Endometrial microvascular endothelial cells (primary cell): ENCODE measurements around the gene AJM1. TPM values are rescaled to one million over a fixed set of nuclear protein-coding genes. Genes with fewer than 3 reads are reported as not detected.
"Not testable (repeated sequence)": the region's sequence is repeated elsewhere in the genome, so short reads cannot be mapped to it uniquely, and the experiment has no call there.

Experiments used
- in situ Hi-C: cut with HindIII; loops from 2 replicates; pipeline ENCODE4 v1.10.0; 2017; ENCODE audit warnings: low sequenced_read_pairs, low pct_unique_long_range_greater_than_20kb; ENCODE audit errors: inconsistent ontology term
- total RNA-seq: library from RNA; depleted of rRNA; stranded (reverse); fragments of >200 nt; gene quantifications from one replicate; pipeline ENCODE4 v1.2.3, GENCODE V29; 2015; ENCODE audit errors: inconsistent ontology term

AJM1 gene
- total RNA-seq, 1 donor from 2014 or later, result 0.46 TPM

DNA sequence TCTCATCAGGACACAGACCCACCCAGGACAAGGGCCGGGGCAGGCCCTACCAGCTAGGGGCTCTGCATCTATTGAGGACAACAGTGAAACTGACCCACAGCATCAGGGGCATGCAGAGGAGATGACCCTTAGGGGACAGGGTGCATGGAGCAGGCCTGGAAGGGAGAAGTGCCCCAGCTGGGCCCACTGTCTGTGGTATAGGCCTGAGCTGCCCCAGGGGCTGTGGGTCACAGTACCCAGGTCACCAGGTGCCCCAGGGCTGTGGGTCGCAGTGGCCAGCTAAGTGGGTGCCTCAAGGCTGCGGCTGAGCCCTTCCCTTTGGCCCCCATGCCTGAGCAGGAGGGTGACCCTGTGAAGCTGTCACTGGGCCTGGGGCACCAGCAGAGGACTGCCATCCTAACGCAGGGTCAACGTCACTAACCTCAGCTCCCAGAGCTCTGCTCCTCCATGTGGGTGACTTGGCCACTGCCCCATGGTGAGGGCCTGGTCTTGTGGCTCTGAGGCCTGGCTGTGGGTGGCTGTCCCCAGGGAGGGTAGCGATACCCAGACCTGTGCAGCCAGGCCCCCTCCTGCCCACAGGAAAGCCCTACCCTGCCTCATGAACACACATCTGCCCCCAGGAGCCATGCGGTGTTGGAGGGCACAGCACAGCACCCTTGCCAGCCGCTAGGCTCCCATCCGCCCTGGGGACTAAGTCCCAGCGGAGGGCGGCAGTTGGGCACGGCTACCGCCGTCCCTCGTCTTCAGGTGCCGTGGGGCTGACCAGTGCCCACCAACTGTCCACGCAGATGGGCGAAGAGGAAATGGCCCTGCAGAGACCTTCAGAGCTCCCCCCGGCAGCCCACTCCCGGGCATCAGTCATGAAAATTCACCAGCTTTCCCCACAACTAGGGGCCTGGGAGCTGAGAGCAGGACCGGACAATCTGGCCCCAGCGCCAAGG lies 18.9 kb downstream of the AJM1 start:
- in situ Hi-C loops, result no loop called here

DNA sequence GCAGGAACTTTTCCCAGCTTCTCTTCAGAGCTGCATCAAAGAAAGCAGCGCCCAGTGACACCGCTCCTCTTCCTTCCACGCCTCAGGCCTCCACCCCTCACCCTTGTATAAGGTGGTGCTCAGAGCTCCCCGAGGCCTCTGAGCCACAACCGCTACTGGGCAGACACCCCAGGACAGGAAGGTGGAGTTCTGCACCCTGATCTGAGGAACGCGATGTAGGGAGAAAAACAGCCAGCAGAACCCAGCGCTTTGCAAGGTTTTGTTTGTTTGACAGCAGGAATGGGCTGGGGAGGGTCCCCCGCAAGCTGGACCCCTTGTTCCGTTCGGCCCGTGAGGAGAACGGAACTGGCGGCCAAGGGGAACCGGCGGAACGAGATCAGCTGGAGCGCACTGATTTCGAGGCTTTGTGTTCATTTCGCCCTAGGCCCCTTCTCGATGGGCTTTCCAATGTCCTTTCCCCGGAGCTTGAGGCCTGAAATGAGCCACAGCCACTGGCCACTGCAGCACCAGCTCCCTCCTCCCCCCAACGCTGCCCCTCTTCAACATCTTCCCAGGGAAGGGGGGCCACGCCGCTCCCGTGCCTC lies 19.7 kb downstream of the AJM1 start:
- in situ Hi-C loops, result no loop called here

DNA sequence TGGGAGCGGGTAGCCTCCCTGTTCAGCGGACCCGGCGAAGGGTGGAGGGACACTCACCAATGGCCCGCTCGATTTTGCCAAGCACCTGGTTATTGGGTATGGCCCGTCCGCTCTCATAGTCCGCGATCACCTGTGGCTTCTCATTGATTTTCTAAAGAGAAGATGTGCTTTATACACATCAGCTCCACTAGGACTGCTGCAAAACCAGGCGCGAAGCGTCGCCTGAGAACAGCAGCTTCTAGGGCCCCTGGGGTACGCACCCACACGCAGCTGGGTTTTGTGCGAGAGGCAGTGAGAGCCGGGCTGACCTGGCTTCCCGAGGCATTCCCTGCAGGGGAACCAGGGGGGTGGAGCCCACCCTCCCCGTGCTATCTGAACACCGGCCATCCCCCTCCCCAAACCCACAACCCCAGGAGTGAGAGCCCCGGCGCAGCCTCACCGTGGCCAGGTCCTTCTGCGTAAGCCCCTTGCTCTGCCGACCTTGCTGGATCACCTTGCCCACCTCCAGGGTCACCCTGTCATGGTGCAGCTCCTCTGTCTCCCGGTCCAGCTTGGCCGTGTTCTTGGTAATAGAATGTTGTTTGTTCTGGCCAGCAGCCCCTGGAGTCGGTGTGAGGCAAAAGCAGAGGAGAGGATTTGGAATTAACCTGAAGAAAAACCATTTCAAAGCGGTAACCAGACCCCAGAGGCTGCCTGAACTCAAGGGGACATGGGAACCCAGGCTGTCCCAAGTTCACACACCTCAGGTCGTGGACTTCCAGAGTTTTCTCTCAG lies 20.8 kb downstream of the AJM1 start:
- in situ Hi-C loops, result no loop called here

DNA sequence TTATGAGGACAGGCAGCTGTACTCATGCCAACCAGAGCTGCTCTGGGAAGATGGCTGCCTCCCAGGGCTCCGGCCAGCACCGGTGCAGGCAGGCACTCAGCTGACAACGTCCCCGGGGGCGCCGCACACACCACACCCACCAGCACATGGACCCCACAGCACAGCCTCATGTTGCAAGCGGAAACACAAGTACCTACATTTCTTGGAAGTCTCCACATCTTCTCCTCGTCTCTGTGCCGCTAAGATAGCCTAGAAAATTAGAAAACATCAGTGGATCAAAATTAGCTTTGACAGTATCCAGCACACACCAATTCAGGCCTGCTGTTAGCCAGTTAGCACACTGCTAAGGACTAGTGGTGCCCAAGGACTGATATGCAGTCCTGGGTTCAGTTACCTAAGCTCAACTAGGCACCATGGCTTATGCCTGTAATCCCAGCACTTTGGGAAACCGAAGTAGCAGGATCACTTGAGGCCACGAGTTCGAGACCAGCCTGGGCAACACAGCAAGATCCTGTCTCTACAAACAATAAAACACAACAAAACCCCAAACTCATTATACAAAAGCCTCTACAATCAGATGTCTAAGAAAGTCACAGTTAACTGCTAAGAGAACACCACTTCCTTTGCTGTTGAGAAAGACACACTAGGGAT lies 21.5 kb downstream of the AJM1 start:
- in situ Hi-C loops, result no loop called here

DNA sequence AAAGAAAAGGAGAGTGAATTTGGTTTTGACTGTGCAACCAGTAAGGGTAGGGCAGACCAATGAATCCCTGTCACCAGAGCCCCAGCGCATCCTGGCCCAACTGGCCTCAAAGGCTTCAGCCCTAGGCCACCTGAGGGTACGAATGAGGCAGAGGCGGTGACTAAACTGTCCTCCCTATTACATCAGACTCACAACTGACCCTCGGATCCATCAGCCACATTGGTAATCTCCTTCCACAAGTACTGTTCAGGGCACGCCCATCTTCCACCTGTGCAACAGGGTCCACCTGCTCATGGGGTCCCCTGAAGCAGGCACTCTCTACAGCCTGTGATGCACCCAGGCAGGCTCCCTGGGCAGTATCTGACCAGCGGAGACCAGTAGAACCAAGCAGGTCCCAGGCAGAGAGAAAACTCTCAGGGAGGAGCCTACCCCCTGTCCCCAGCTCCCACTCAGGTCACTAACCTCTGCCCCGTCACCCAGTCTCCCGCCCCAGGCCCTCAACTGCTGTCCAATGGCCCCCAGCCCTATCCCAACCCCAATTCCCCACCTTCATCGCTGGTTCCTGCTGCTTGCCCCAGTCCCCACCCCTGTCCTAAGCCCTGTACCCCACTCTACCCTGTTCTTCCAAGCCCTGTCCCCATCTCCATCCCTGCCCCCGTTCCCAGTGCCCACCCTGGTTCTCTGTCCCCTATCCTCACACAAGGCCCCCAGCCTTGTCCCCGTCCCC lies 22.9 kb downstream of the AJM1 start:
- in situ Hi-C loops, result no loop called here

DNA sequence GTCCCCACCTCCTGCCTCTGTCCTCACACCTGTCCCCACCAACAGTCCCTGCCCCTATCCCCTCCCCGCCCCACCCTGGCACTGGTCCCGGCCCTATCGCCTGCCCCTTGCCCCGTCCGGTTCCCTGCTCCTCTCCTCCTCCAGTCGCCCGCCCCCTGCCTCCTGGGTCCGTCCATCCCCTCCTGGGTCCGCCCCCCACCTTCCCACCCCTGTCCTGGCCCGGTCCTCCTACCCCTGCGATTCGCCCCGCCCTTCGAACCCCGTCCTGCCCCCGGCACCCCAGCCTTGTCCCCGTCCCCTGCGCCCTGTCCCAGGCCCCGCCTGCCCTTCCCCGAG lies 23.5 kb downstream of the AJM1 start:
- in situ Hi-C loops, result no loop called here

DNA sequence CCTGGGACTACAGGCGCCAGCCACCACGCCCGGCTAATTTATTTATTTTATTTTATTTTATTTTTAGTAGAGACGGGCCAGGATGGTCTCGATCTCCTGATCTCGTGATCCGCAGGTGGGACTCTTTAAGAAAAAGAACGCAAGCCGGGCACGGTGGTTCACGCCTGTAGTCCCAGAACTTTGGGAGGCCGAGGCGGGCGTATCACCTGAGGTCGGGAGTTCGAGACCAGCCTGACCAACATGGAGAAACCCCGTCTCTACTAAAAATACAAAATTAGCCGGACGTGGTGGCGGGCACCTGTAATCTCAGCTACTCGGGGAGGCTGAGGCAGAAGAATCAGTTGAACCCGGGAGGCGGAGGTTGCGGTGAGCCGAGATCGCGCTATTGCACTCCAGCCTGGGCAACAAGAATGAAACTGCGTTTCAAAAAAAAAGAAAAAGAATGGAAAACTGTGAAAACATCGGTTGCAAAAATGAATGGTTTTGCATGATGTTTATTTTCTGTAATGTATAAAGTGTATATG lies 24.7 kb downstream of the AJM1 start:
- in situ Hi-C loops, result not testable (repeated sequence)

DNA sequence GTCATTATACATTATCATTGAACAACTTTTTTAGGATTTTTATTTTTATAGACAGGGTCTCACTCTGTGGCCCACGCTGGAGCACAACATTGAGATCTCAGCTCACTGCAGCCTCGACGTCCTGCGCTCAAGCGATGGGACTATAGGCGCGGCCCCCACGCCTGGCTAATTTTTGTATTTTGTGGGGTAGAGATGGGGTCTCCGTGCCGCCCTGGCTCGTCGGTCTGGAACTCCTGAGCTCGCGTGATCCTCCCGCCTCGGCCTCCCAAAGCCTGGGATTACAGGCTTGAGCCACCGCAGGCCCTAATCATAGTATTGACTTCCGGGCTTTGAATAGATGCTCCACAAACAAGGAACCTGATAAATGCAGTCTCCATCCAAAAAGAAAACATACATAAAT lies 25.2 kb downstream of the AJM1 start:
- in situ Hi-C loops, result no loop called here

DNA sequence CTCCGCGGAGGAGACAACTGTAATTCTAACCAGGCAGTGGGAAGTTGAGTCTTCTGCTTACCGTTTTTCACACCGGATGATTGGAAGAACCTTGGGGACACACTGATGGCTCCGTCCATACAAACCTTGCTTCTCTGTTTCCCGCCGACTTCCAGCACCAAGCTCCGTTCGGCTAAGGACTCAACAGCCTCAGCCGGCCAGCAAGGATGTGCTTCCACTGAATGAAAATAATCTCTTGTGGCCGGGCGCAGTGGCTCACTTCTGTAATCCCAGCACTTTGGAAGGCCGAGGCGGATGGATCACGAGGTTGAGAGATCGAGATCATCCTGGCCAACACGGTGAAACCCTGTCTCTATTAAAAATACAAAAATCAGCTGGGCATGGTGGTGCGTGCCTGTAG lies 25.6 kb downstream of the AJM1 start:
- in situ Hi-C loops, result no loop called here

DNA sequence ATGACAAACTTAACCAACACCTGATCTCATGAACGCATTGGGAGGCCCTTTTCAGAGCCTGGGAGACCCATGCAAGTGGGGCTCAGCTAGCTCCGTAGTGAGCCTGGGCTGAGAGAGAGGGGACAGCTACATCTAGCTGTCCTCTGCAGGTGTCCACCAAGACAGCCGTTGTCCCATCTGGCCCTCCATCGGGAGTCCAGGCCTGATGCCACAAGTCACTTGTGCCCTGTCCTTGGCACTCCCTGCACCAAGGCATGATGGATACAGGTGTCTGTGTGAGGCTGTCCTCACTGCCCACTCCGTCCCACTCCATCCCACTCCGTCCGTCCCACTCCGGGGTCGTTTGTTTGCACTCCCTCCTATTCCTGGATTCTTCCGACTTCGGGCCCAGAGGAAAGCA lies 26.4 kb downstream of the AJM1 start:
- in situ Hi-C loops, result no loop called here

DNA sequence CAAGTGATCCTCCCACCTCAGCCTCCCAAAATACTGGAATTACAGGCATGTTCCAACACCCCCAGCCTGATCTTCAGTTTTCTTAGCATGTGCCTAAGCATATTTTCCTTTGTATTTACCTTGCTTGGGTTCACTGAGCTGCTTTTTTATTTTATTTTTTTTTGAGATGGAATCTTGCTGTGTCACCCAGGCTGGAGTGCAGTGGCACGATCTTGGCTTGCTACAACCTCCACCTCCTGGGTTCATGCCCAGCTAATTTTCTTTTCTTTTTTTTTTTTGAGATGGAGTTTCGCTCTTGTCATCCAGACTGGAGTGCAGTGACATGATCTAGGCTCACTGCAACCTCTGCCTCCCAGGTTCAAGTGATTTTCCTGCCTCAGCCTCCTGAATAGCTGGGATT lies 27.3 kb downstream of the AJM1 start:
- in situ Hi-C loops, result not testable (repeated sequence)

DNA sequence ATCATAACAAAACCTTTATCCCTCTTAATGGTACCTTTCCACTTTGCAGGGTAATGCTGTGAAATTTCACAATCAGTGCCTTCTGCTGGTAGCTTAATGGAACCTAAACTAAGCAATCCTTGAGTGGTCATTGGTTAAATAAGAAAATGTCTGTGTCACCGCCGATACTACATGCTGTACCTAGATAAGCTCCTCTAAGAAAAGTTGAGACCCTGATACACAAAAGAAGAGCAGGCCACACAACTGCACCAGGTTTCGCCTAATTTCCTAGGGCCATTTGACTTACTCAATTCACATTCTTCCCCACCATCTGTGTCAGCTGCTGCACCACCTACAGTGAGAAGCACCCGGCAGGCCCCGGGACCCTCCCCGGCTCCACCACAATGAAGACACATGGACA lies 32.9 kb downstream of the AJM1 start:
- in situ Hi-C loops, result no loop called here

DNA sequence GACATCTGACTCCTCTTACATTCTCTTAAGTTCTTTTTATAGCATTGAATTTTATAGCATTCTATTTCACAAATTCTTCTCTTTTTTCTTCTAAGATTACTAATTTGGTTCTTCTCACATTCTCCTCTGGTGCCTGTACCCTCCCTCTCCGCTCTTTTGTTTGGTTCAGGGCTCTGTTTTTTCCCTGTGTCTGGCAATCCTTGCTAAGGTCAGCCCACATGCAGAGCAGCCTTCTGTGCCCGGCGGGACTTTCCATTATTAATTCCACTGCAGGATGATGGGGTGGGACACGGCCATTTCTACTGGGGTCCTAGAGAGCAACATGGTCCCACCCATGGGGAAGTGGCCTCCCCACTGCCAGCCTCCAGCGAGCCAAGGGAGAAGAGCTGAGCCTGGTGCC lies 34.2 kb downstream of the AJM1 start:
- in situ Hi-C loops, result no loop called here

DNA sequence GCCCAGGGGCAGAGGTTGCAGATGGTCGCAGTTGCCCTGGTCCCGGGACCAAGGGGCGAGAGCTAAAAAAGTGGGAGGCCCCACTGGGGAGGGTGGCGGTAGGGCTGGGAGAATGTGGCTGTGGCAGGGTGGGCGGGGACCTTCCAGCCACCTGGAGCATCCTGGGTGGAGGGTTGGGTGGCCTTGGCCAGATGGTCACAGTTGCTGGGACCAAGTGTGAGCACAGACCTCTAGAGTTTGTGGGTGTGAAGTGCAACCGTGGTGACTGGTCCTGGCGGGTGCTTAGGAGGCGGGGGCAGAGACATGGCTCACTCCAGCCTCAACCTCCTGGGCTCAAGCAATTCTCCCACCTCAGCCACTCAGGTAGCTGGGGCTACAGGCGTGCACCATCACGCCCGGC lies 38.4 kb downstream of the AJM1 start:
- in situ Hi-C loops, result no loop called here

DNA sequence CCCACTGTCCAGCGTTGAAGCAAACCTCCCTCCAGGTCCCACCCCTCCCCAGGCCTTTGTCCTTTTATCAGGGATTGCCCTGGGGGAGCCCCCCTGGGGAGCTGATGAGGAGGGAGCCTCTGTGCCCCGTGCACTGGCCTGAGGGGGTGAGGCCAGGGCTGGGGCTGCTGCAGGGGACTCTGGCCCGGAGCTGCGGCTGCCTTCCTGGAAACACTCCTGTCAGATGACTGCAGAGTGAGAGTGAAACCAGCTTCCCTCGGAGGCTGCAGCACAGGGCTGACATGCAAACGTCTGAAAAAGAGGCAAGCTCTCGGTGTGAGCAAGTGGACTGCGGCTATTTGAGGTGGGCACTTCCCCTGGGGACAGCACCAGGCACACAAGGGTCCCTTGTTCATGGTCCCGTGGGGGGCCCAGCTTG lies 39.4 kb downstream of the AJM1 start:
- in situ Hi-C loops, result no loop called here

DNA sequence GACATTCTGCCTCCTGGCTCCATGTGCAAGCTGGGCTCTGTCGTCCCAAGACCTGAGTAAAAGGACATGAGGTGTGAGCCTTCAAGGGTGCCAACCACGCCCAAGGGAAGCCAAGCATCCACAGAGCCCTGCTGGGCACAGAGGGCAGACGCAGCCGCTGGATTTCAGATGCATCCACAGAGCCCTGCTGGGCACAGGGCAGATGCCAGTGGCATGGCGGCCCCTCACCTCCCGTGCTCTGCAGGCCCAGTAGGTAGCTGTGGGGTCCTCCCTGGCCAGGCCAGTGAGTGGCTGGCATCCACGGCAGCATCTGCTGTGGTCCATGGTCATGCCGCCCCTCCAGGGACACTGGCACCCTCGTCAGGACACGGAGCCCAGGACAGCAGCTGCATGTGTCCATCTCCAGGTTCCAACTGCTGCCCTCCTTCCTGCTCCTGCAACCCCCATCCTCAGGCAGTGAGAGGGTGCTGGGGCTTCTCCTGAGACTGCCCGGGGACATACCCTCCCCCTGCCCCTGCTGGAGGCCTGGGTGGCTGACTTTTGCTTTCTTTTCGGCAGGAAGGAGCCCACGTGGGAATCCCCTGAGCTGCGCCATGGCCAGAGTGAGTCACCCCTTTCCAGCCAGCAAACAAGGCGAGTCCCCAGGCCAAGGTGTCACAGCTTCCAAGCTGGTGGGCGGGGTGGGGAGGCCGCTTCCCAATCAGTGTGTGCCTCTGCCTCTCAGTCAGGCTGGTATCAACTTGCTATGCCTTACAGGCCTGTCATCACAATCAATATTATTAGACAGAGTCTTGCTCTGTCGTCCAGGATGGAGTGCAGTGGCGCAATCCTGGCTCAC lies 40.0 kb downstream of the AJM1 start:
- in situ Hi-C loops, result no loop called here

DNA sequence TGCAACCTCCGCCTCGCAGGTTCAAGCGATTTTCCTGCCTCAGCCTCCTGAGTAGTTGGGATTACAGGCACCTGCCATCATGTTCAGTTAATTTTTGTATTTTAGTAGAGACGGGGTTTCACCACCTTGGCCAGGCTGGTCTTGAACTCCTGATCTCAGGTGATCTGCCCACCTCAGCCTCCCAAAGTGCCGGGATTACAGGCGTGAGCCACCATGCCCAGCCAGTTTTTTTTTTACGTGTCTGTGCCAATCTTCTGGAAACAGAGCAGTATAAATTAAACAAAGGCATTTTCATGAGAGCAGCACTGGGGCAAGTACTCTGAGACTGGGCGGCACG lies 40.6 kb downstream of the AJM1 start:
- in situ Hi-C loops, result not testable (repeated sequence)

DNA sequence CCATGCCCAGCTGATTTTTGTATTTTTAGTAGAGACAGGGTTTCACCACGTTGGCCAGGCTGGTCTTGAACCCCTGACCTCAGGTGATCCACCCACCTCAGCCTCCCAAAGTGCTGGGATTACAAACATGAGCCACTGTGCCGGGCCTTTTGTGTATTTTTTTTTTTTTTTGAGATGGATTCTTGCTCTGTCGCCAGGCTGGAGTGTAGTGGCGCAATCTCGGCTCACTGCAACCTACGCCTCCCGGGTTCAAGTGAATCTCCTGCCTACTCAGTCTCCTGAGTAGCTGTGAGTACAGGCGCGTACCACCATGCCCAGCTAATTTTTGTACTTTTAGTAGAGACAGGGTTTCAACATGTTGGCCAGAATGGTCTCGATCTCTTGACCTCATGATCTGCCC lies 41.4 kb downstream of the AJM1 start:
- in situ Hi-C loops, result not testable (repeated sequence)
